Stimulated activated CD4-positive, alpha-beta T cell treated with anti-CD3 and anti-CD28 coated beads, Interleukin-12 subunit alpha, Interleukin-12 subunit beta, amount 100 ng/mL, for 48 hours (primary cell): ENCODE results near the gene NR6A1.
A peak's percentile ranks its signal among the peaks of the same experiment; 100 is the strongest.

ENCODE experiments used
- DNase-seq, 3 donors: peaks; one replicate each; pipeline ENCODE4 v3.0.0-alpha.2; 2020; ENCODE audit warnings: low read depth in 2 of 3, low spot score in 1 of 3

NR6A1 gene

GRCh38 chr9:124771021-124771866 lies at the start of gene NR6A1:
TSS of gene NR6A1 (minus strand) at chr9:124771311.
- DNase-seq, result peak; percentile 89 to 95 (median 90)

GRCh38 chr9:124818431-124819281 lies 47.5 kb upstream of the NR6A1 start:
- peak in 1 of 3 donors; percentile 6 for DNase-seq

GRCh38 chr9:124815601-124816000 lies 44.5 kb upstream of the NR6A1 start:
- no peak for DNase-seq

GRCh38 chr9:124814164-124814535 lies 43.0 kb upstream of the NR6A1 start:
- DNase-seq, result no peak

GRCh38 chr9:124813501-124814163 lies 42.5 kb upstream of the NR6A1 start:
- DNase-seq, result no peak

GRCh38 chr9:124813041-124813440 lies 41.9 kb upstream of the NR6A1 start:
- no peak for DNase-seq

- no peak for DNase-seq
Observed at GRCh38 chr9:124812441-124812876, 41.3 kb upstream of the NR6A1 start.

- DNase-seq, result no peak
Observed at GRCh38 chr9:124810663-124811355, 39.7 kb upstream of the NR6A1 start.

GRCh38 chr9:124809741-124810500 lies 38.8 kb upstream of the NR6A1 start:
- no peak for DNase-seq

GRCh38 chr9:124809211-124809610 lies 38.1 kb upstream of the NR6A1 start:
- no peak for DNase-seq

- no peak for DNase-seq
Observed at GRCh38 chr9:124808246-124808956, 37.3 kb upstream of the NR6A1 start.

GRCh38 chr9:124805186-124805585 lies 34.1 kb upstream of the NR6A1 start:
- no peak for DNase-seq

GRCh38 chr9:124803911-124804310 lies 32.8 kb upstream of the NR6A1 start:
- no peak for DNase-seq

- no peak for DNase-seq
Observed at GRCh38 chr9:124802426-124802825, 31.3 kb upstream of the NR6A1 start.

- no peak for DNase-seq
Observed at GRCh38 chr9:124801356-124801755, 30.2 kb upstream of the NR6A1 start.

GRCh38 chr9:124800306-124801259 lies 29.5 kb upstream of the NR6A1 start:
- DNase-seq, result no peak

GRCh38 chr9:124799274-124800006 lies 28.3 kb upstream of the NR6A1 start:
- DNase-seq, result no peak
